HG03039 (cell line): ENCODE data around the gene SLC12A7.
A peak's percentile ranks its signal among the peaks of the same experiment; 100 is the strongest.
"Not testable (repeated sequence)": the region's sequence is repeated elsewhere in the genome, so short reads cannot be mapped to it uniquely, and the experiment has no call there.

Source experiments
- ATAC-seq: cut with Tn5 transposase; IDR thresholded peaks from one replicate; pipeline ENCODE4 v1.9.1; 2021; ENCODE audit warnings: mild to moderate bottlenecking, moderate library complexity; ENCODE audit not compliant: unreplicated experiment

Gene SLC12A7

GRCh38 chr5:1111727-1112289 lies at the start of gene SLC12A7:
SLC12A7 (minus strand) TSS chr5:1112063; CDS start chr5:1111991, 72 bp downstream.
- peak; percentile 40 for ATAC-seq

GRCh38 chr5:1161108-1161832 lies 49.4 kb upstream of the SLC12A7 start:
- no peak for ATAC-seq

GRCh38 chr5:1159774-1160406 lies 48.0 kb upstream of the SLC12A7 start:
- no peak for ATAC-seq

GRCh38 chr5:1159341-1159675 lies 47.4 kb upstream of the SLC12A7 start:
- no peak for ATAC-seq

GRCh38 chr5:1158647-1159340 lies 46.9 kb upstream of the SLC12A7 start:
- no peak for ATAC-seq

- not testable (repeated sequence) for ATAC-seq
Measured at GRCh38 chr5:1157461-1157986, 45.7 kb upstream of the SLC12A7 start.

- no peak for ATAC-seq
Measured at GRCh38 chr5:1156754-1157460, 45.0 kb upstream of the SLC12A7 start.

GRCh38 chr5:1156033-1156753 lies 44.3 kb upstream of the SLC12A7 start:
- ATAC-seq = no peak

GRCh38 chr5:1155191-1156032 lies 43.5 kb upstream of the SLC12A7 start:
- ATAC-seq = no peak

- ATAC-seq = no peak
Measured at GRCh38 chr5:1153428-1153827, 41.6 kb upstream of the SLC12A7 start.

- no peak for ATAC-seq
Measured at GRCh38 chr5:1152771-1153282, 41.0 kb upstream of the SLC12A7 start.

- no peak for ATAC-seq
Measured at GRCh38 chr5:1152156-1152555, 40.3 kb upstream of the SLC12A7 start.

- ATAC-seq = no peak
Measured at GRCh38 chr5:1151316-1151715, 39.5 kb upstream of the SLC12A7 start.

GRCh38 chr5:1150866-1151265 lies 39.0 kb upstream of the SLC12A7 start:
- no peak for ATAC-seq

- ATAC-seq = no peak
Measured at GRCh38 chr5:1144638-1145396, 33.0 kb upstream of the SLC12A7 start.

GRCh38 chr5:1144089-1144488 lies 32.2 kb upstream of the SLC12A7 start:
- ATAC-seq = no peak

- ATAC-seq = no peak
Measured at GRCh38 chr5:1143670-1143951, 31.7 kb upstream of the SLC12A7 start.

- no peak for ATAC-seq
Measured at GRCh38 chr5:1142886-1143669, 31.2 kb upstream of the SLC12A7 start.
